Tibial artery (tissue), 4 donors: ENCODE data around the gene ZBTB20.

Source experiments
- DNase-seq, 2 donors: peaks; one replicate each; pipeline ENCODE4 v3.0.0-alpha.2; 2019
- H3K27ac ChIP-seq, 2 donors: fragments of 200-600 bp; sonication (generic) in 1 of 2; 1 replicate in 1 of 2; 2 replicates in 1 of 2; pipeline ENCODE4 v1.5.1; 2018 to 2019; ENCODE audit warnings: mild to moderate bottlenecking in 1 of 2
- H3K27me3 ChIP-seq, 2 donors: fragments of 200-600 bp; sonication (generic) in 1 of 2; one replicate each; pipeline versions ENCODE4 v1.5.1 to v1.6.0; 2016 to 2019
- H3K36me3 ChIP-seq, 3 donors: fragments of 200-600 bp; sonication (generic) in 2 of 3; one replicate each; pipeline ENCODE4 v1.5.1; 2016 to 2019; ENCODE audit warnings: mild to moderate bottlenecking in 2 of 3
- H3K4me1 ChIP-seq, 4 donors: fragments of 200-600 bp; sonication (generic) in 2 of 4; 1 replicate in 3 of 4; 2 replicates in 1 of 4; pipeline ENCODE4 v1.5.1; 2016 to 2019
- H3K4me3 ChIP-seq, 2 donors: fragments of 200-600 bp; sonication (generic) in 1 of 2; 1 replicate in 1 of 2; 2 replicates in 1 of 2; pipeline ENCODE4 v1.5.1; 2018 to 2019; ENCODE audit warnings: mild to moderate bottlenecking in 2 of 2
- H3K9me3 ChIP-seq, 3 donors: fragments of 200-600 bp; sonication (generic) in 1 of 3; one replicate each; pipeline ENCODE4 v1.5.1; 2016 to 2019
- intact Hi-C: fragments of 100-400 bp; cut with DNase I; formaldehyde crosslinking; loops from one replicate; pipeline ENCODE4 v1.15.0; 2023; ENCODE audit warnings: low total_unique reads
- TF ChIP-seq, protein P1 (sequence below), 2 experiments: fragments of 200-600 bp in 1 of 2; fragments of 450-650 bp in 1 of 2; IDR thresholded peaks; one replicate each; pipeline ENCODE4 v1.5.1; 2017 to 2019; ENCODE audit warnings: antibody characterized with exemption in 2 of 2, mild to moderate bottlenecking in 1 of 2, moderate library complexity in 1 of 2

Gene ZBTB20

DNA sequence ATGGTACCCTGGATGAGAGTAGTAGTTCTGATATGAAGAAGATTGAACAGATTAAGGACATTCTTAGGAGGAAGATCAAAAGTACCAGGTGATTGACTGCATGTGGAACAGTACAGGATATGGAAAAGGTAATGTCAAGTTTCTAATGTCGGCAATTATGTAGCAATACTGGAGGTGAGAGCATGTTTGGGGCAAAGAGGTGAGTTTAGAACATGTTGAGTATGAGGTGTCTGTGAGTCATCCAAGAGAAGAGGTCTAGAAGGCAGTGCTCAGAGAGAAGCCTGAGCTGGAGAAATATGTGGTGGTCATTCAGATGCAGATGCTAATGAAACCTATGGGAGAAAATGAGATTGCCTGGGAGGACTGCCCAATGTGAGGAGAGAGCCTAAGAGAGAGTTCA is 305.6 kb downstream of the ZBTB20 start:
- Histone ChIP-seq H3K4me3 (no peak overlapping the region), H3K9me3 (no peaks in the 10 kb centered on the region), H3K36me3 (no peaks in the 10 kb centered on the region), H3K27ac (no peak overlapping the region), H3K27me3 (no peaks in the 10 kb centered on the region), H3K4me1 (peaks cover 0 to 19% (median 6%) of the 10 kb centered on the region in 4 donors)
- TF ChIP-seq, protein P1, sequence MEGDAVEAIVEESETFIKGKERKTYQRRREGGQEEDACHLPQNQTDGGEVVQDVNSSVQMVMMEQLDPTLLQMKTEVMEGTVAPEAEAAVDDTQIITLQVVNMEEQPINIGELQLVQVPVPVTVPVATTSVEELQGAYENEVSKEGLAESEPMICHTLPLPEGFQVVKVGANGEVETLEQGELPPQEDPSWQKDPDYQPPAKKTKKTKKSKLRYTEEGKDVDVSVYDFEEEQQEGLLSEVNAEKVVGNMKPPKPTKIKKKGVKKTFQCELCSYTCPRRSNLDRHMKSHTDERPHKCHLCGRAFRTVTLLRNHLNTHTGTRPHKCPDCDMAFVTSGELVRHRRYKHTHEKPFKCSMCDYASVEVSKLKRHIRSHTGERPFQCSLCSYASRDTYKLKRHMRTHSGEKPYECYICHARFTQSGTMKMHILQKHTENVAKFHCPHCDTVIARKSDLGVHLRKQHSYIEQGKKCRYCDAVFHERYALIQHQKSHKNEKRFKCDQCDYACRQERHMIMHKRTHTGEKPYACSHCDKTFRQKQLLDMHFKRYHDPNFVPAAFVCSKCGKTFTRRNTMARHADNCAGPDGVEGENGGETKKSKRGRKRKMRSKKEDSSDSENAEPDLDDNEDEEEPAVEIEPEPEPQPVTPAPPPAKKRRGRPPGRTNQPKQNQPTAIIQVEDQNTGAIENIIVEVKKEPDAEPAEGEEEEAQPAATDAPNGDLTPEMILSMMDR (IDR thresholded peaks at IDR 0.05), result no peak
- DNase-seq, result no peak
- intact Hi-C loops, result no loop called here

DNA sequence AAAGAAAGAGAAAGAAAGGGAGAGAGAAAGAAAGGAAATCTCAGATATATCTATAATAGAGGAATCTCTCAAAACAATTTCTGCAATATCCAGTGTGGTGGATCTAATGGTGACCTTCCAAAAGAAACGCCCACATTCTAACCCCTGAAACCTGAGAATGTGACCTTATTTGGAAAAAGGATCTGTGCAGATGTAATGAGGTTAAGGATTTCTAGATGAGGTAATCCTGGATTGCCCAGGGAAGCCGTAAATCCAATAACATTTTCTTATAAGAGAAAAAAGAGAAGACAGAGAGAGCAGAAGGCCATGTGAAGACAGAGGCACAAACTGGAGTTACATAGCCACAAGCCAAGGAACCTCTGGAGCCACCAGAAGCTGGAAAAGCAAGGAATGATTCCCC is 307.6 kb downstream of the ZBTB20 start:
- intact Hi-C loops, result no loop called here
- Histone ChIP-seq H3K36me3 (no peaks in the 10 kb centered on the region), H3K27ac (no peak overlapping the region), H3K9me3 (no peaks in the 10 kb centered on the region), H3K27me3 (no peaks in the 10 kb centered on the region), H3K4me3 (no peak overlapping the region), H3K4me1 (peaks cover 0 to 10% (median 3%) of the 10 kb centered on the region in 4 donors)
- TF ChIP-seq, protein P1 (IDR thresholded peaks at IDR 0.05), result no peak
- DNase-seq, result no peak

DNA sequence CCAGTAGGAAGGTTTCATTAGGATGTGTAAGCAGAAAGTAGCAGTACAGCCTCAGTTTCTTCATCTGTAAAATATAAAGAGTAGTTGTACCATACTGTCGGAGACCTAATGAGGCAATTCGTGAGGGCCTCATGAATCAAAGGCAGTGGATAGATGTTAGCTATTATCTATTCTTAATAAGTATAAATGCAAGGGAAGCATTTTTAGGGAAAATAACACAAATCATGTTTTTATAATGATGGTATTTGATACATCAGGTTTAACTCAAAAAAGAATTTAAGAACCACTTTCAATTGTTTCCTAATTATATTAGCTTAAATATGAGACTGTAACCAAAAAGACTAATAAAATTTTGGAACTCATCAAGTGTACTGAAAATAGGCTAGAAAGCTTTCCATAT is 309.1 kb downstream of the ZBTB20 start:
- intact Hi-C loops, result no loop called here
- H3K9me3 ChIP-seq, result no peaks in the 10 kb centered on the region
- H3K4me1 ChIP-seq, result peaks cover 0 to 10% (median 3%) of the 10 kb centered on the region in 4 donors
- H3K27me3 ChIP-seq, result no peaks in the 10 kb centered on the region
- TF ChIP-seq, protein P1 (IDR thresholded peaks at IDR 0.05), result no peak
- no peak overlapping the region for H3K27ac ChIP-seq
- H3K36me3 ChIP-seq, result no peaks in the 10 kb centered on the region
- DNase-seq, result no peak
- no peak overlapping the region for H3K4me3 ChIP-seq

DNA sequence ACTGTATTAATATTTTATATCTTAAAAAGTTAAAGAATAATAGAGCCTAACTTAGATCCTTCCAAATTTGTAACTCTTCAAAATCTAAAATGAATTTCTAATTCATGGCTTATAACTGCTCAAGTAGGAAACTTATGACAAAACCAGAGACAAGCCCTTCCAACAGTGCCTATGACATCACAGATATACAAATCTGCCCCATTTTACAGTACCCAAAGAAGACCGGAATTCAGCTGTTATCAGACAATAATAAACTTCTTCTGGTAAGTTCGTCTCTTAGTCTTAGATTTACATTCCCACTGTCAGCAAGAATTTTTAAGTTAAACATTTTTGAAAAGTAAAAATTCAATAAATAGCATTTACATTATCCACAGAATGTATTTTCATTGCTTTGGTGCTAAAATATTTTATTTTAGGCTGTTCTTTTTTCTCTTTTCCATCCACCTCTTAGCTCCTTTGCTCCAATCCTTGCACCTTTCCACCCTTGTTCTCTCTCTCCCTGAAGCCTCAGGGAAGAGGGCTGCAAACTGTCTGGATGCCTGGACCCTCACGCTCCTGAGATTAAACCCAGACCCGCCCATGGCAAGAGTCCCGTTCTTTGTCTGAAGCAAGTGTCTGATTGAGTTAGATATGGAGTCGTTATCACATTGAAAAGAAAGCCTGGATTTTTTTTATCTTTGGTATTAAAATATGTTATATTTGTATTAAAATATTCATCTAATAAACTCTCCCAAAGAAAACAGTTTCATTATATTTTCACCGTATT is 312.7 kb downstream of the ZBTB20 start:
- H3K9me3 ChIP-seq, result no peaks in the 10 kb centered on the region
- no peaks in the 10 kb centered on the region for H3K36me3 ChIP-seq
- no peaks in the 10 kb centered on the region for H3K27me3 ChIP-seq
- H3K27ac ChIP-seq, result no peak overlapping the region
- TF ChIP-seq, protein P1 (IDR thresholded peaks at IDR 0.05), result no peak
- no peak overlapping the region for H3K4me3 ChIP-seq
- intact Hi-C loops, result no loop called here
- peaks cover 0 to 3% (median 1%) of the 10 kb centered on the region in 4 donors for H3K4me1 ChIP-seq
- no peak for DNase-seq

DNA sequence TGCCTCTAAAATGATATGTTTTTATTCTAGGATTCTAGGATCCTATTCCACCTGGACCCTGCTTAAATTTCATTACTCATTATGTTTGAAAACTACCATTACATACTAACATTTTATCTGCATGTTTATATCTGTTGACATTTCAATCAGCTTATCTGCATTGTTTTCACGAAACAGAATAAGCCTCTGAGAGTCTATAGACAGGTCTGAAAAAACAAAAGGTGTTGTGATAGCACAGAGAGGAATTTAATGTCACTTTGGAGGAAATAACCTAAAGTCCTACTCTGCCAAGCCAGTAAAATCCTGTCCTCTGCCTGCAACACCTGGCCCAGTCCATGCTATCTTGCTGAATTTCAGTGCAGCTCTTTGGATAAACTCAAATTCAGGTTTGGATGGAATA is 315.2 kb downstream of the ZBTB20 start:
- no peaks in the 10 kb centered on the region for H3K9me3 ChIP-seq
- TF ChIP-seq, protein P1 (IDR thresholded peaks at IDR 0.05), result no peak
- H3K36me3 ChIP-seq, result no peaks in the 10 kb centered on the region
- no peaks in the 10 kb centered on the region for H3K27me3 ChIP-seq
- intact Hi-C loops, result no loop called here
- H3K4me3 ChIP-seq, result no peak overlapping the region
- no peak for DNase-seq
- H3K4me1 ChIP-seq, result no peaks in the 10 kb centered on the region
- no peak overlapping the region for H3K27ac ChIP-seq
